SU-DHL-6 (cell line): ENCODE data around the gene SPCS1.

ENCODE experiments used
- CTCF ChIP-seq: fragments of 200-600 bp; sonication (generic); IDR thresholded peaks from one replicate; pipeline ENCODE4 v1.5.1; 2017; ENCODE audit warnings: antibody characterized with exemption, mild to moderate bottlenecking, low read length, moderate library complexity; ENCODE audit not compliant: insufficient read depth, poor library complexity, severe bottlenecking
- EZH2phosphoT487 ChIP-seq: fragments of 200-600 bp; sonication (generic), shearing (Covaris generic); conservative IDR thresholded peaks from 2 replicates; pipeline ENCODE4 v1.6.1; 2018; ENCODE audit warnings: mild to moderate bottlenecking, antibody characterized with exemption, low read length, moderate library complexity, mixed read lengths

DNA sequence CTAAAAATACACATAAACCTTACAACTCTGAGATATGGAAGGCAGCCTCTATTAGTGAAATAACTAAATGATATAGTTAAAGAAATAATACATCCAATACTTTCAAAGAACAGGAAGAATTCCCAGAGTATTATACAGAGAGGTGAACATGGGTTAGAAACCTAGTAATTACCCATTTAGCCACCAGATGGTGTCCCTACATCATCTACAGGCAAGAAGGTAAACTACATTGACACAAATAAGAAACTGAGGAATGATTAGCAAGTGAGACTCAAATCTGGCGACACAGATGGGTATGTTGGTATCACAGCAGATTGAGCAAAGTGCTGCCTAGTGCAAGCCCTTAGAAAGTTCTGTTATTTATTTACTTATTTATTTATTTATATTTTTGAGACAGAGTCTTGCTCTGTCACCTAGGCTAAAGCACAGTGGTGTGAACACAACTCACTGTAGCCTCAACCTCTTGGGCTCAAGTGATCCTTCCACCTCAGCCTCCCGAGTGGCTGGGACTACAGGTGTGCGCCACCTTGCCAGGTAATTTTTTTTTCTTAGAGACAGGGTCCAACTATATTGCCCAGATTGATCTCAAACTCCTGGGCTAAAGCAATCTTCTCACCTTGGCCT lies 36.6 kb downstream of the SPCS1 start:
- TF ChIP-seq CTCF (peak; percentile 59), EZH2phosphoT487 (no peak)
